ENCODE measurements around the gene RAI2. TPM values are rescaled to one million over a fixed set of nuclear protein-coding genes. Genes with fewer than 3 reads are reported as not detected.

The RAI2 gene
- total RNA-seq, 1 experiment from 2014 or later = 0.18 TPM

DNA sequence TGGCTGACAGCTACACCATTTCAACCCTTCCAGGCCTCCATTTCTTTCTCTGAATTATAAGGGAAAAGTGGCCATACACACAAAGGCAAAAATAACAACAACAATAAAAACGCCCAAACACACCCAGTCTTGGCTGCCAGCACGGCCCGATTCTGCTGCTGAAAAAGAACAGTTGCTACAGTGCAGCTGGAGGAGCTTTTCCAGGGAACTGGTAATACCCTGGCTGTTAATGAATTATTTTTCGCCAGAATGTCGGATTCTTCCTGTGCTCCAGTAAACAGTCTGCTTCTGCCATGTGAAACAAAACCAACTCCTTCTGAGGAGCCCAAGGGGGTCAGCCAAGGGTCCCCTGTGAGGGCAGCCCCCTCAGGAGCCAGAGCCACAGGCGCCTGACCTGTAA lies 6.6 kb downstream of the RAI2 start:
- Mint-ChIP-seq H3K9me3 (ENCODE audit: unreplicated experiment) (no peaks in the 10 kb centered on the region), H3K27ac (ENCODE audit: unreplicated experiment) (no peak overlapping the region), H3K36me3 (ENCODE audit: insufficient read depth, unreplicated experiment) (no peaks in the 10 kb centered on the region), H3K4me3 (ENCODE audit: unreplicated experiment) (no peak overlapping the region), H3K4me1 (ENCODE audit: low read depth, unreplicated experiment) (no peaks in the 10 kb centered on the region), H3K27me3 (ENCODE audit: insufficient read depth, unreplicated experiment) (peaks cover 27% of the 10 kb centered on the region)
- ChIA-PET POLR2A (no interaction called here), CTCF (no interaction called here)
- Histone ChIP-seq H3K27me3 (replicated peaks; ENCODE audit: control insufficient read depth, insufficient read depth, low read length) (no peaks in the 10 kb centered on the region; the same call in 1 of the 2 replicates), H3K4me3 (ENCODE audit: low read depth, low read length) (no peak overlapping the region), H3K36me3 (ENCODE audit: control insufficient read depth, insufficient read depth, low read length) (no peaks in the 10 kb centered on the region), H3K4me1 (no peaks in the 10 kb centered on the region), H3K9me3 (no peaks in the 10 kb centered on the region)
- DNase-seq = no peak
- no TSS peak for BruUV-seq (replicated peaks)
- TF ChIP-seq, protein P1, sequence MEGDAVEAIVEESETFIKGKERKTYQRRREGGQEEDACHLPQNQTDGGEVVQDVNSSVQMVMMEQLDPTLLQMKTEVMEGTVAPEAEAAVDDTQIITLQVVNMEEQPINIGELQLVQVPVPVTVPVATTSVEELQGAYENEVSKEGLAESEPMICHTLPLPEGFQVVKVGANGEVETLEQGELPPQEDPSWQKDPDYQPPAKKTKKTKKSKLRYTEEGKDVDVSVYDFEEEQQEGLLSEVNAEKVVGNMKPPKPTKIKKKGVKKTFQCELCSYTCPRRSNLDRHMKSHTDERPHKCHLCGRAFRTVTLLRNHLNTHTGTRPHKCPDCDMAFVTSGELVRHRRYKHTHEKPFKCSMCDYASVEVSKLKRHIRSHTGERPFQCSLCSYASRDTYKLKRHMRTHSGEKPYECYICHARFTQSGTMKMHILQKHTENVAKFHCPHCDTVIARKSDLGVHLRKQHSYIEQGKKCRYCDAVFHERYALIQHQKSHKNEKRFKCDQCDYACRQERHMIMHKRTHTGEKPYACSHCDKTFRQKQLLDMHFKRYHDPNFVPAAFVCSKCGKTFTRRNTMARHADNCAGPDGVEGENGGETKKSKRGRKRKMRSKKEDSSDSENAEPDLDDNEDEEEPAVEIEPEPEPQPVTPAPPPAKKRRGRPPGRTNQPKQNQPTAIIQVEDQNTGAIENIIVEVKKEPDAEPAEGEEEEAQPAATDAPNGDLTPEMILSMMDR (IDR thresholded peaks at IDR 0.05; ENCODE audit: insufficient read depth in 1 of 2, low read depth in 1 of 2, low read length in 1 of 2, severe bottlenecking in 1 of 2, unreplicated experiment in 1 of 2) = no peak
- intact Hi-C loops (cut with micrococcal nuclease; ENCODE audit: unreplicated experiment) = no loop called here

DNA sequence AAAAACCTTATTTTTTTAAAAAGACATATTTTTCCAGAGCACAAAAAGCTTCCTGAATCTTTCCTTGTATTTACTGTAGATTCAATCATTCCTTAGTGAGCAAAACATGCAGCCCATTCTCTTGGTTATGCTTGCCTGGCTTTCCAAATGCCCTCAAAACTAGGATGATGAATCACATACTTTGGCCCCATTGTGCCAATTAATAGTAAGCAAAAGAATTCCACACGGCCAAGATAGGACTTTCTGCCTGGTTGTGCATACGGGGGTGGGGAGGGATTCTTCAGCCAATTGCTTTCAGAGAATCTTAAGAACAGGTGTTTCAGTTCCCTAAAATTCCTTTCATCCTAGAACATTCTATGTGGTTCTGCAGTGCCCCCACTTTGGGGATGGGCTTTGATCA lies 7.0 kb downstream of the RAI2 start:
- BruUV-seq (replicated peaks) = no TSS peak
- no peak overlapping the region for H3K27ac Mint-ChIP-seq (ENCODE audit: unreplicated experiment)
- intact Hi-C loops (cut with micrococcal nuclease; ENCODE audit: unreplicated experiment) = no loop called here

DNA sequence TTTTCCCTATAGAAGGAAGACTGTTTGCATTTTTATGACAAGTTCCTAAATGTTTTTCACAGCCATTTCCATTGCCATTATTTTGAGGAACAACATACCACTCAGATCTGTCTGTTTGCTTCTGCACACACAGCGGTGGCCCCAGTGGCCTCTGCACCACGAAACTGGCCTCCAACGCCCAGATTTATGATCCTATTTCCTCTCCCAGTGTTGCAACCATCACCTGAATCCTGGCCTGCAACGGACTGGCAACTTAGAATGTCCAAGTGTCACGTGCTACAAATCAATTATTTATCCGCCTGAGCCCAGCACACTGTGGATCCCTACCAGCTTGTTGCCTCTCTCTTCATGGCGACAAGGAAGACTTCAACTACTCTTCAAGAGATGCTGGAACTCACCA lies 9.2 kb downstream of the RAI2 start:
- H3K4me3 ChIP-seq (ENCODE audit: low read depth, low read length) = no peak overlapping the region
- H3K9me3 ChIP-seq = no peaks in the 10 kb centered on the region
- H3K4me1 ChIP-seq = no peaks in the 10 kb centered on the region
- H3K4me1 Mint-ChIP-seq (ENCODE audit: low read depth, unreplicated experiment) = no peaks in the 10 kb centered on the region
- intact Hi-C loops (cut with micrococcal nuclease; ENCODE audit: unreplicated experiment) = no loop called here
- TF ChIP-seq, protein P1 (IDR thresholded peaks at IDR 0.05; ENCODE audit: insufficient read depth in 1 of 2, low read depth in 1 of 2, low read length in 1 of 2, severe bottlenecking in 1 of 2, unreplicated experiment in 1 of 2) = no peak
- no peaks in the 10 kb centered on the region; the same call in 1 of the 2 replicates for H3K27me3 ChIP-seq (replicated peaks; ENCODE audit: control insufficient read depth, insufficient read depth, low read length)
- no peak overlapping the region for H3K4me3 Mint-ChIP-seq (ENCODE audit: unreplicated experiment)
- H3K36me3 Mint-ChIP-seq (ENCODE audit: insufficient read depth, unreplicated experiment) = no peaks in the 10 kb centered on the region
- H3K36me3 ChIP-seq (ENCODE audit: control insufficient read depth, insufficient read depth, low read length) = no peaks in the 10 kb centered on the region
- H3K27ac Mint-ChIP-seq (ENCODE audit: unreplicated experiment) = no peak overlapping the region
- no TSS peak for BruUV-seq (replicated peaks)
- H3K27me3 Mint-ChIP-seq (ENCODE audit: insufficient read depth, unreplicated experiment) = peaks cover 24% of the 10 kb centered on the region
- DNase-seq = no peak
- no peaks in the 10 kb centered on the region for H3K9me3 Mint-ChIP-seq (ENCODE audit: unreplicated experiment)
- POLR2A ChIA-PET = no interaction called here
- CTCF ChIA-PET = no interaction called here

More for the DNA sequence above, 7.0 kb downstream of the RAI2 start:
- Histone ChIP-seq H3K36me3 (ENCODE audit: control insufficient read depth, insufficient read depth, low read length) (no peaks in the 10 kb centered on the region), H3K27me3 (replicated peaks; ENCODE audit: control insufficient read depth, insufficient read depth, low read length) (no peaks in the 10 kb centered on the region; the same call in 1 of the 2 replicates), H3K4me1 (no peaks in the 10 kb centered on the region), H3K4me3 (ENCODE audit: low read depth, low read length) (no peak overlapping the region), H3K9me3 (no peaks in the 10 kb centered on the region)
- ChIA-PET CTCF (no interaction called here), POLR2A (no interaction called here)
- Mint-ChIP-seq H3K4me1 (ENCODE audit: low read depth, unreplicated experiment) (no peaks in the 10 kb centered on the region), H3K9me3 (ENCODE audit: unreplicated experiment) (no peaks in the 10 kb centered on the region), H3K36me3 (ENCODE audit: insufficient read depth, unreplicated experiment) (no peaks in the 10 kb centered on the region), H3K4me3 (ENCODE audit: unreplicated experiment) (no peak overlapping the region), H3K27me3 (ENCODE audit: insufficient read depth, unreplicated experiment) (peaks cover 27% of the 10 kb centered on the region)
- no peak for DNase-seq
- TF ChIP-seq, protein P1 (IDR thresholded peaks at IDR 0.05; ENCODE audit: insufficient read depth in 1 of 2, low read depth in 1 of 2, low read length in 1 of 2, severe bottlenecking in 1 of 2, unreplicated experiment in 1 of 2) = no peak
